Ishikawa (cell line): ENCODE results near the gene MED16.

Source experiments
- CEBPB ChIP-seq: IDR thresholded peaks from 2 replicates; pipeline ENCODE4 v1.6.1; 2012
- CREB1 ChIP-seq: IDR thresholded peaks from 2 replicates; pipeline ENCODE4 v1.6.1; 2012; ENCODE audit warnings: low read depth
- EGR1 ChIP-seq: IDR thresholded peaks from 2 replicates; pipeline ENCODE4 v1.6.1; 2012
- EP300 ChIP-seq: IDR thresholded peaks from 2 replicates; pipeline ENCODE4 v1.6.1; 2012; ENCODE audit warnings: borderline replicate concordance
- FOXM1 ChIP-seq: IDR thresholded peaks from 2 replicates; pipeline ENCODE4 v1.6.1; 2012; ENCODE audit warnings: low read depth, borderline replicate concordance
- NFIC ChIP-seq: IDR thresholded peaks from 2 replicates; pipeline ENCODE4 v1.6.1; 2012
- RAD21 ChIP-seq: IDR thresholded peaks from 2 replicates; pipeline ENCODE4 v1.6.1; 2012; ENCODE audit warnings: low read depth
- TAF1 ChIP-seq: IDR thresholded peaks from 2 replicates; pipeline ENCODE4 v1.6.1; 2012; ENCODE audit warnings: low read depth, mild to moderate bottlenecking
- TCF12 ChIP-seq: IDR thresholded peaks from 2 replicates; pipeline ENCODE4 v1.6.1; 2012; ENCODE audit warnings: low read depth
- TEAD4 ChIP-seq: IDR thresholded peaks from 2 replicates; pipeline ENCODE4 v1.6.1; 2012
- YY1 ChIP-seq: IDR thresholded peaks from 2 replicates; pipeline ENCODE4 v1.6.1; 2012; ENCODE audit warnings: low read depth
- ZBTB7A ChIP-seq: IDR thresholded peaks from 2 replicates; pipeline ENCODE4 v1.6.1; 2012; ENCODE audit warnings: low read depth
- TF ChIP-seq, protein P1 (sequence below): IDR thresholded peaks from 2 replicates; pipeline ENCODE4 v1.6.1; 2012
- TF ChIP-seq, protein P2 (sequence below): IDR thresholded peaks from 2 replicates; pipeline ENCODE4 v1.6.1; 2012; ENCODE audit warnings: low read depth, mild to moderate bottlenecking
- TF ChIP-seq, protein P3 (sequence below): IDR thresholded peaks from 2 replicates; pipeline ENCODE4 v1.6.1; 2012

Gene MED16

DNA sequence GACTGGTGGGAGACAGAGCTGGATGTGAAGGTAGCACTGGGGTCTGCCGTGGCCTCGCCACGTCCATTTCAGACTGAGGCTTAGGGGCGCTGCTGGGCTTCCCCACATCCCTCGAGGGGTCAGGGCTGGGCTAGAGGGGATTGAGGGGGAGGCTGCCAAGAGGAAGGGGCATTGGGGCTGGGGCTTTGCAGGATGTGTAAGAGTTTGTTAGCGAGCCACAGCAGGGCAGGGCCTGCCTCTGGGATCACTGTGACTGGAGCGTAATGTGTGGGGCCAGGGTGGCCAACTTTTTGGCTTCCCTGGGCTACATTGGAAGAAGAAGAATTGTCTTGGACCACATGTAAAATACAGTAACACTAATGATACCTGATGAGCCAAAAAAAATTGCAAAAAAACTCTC, 46.9 kb upstream of the MED16 start:
- TF ChIP-seq, protein P1, sequence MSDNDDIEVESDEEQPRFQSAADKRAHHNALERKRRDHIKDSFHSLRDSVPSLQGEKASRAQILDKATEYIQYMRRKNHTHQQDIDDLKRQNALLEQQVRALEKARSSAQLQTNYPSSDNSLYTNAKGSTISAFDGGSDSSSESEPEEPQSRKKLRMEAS: no peak
- TF ChIP-seq FOXM1 (no peak), TCF12 (no peak), RAD21 (no peak), TEAD4 (no peak), TAF1 (no peak), YY1 (no peak), ZBTB7A (no peak)
- TF ChIP-seq, protein P2, sequence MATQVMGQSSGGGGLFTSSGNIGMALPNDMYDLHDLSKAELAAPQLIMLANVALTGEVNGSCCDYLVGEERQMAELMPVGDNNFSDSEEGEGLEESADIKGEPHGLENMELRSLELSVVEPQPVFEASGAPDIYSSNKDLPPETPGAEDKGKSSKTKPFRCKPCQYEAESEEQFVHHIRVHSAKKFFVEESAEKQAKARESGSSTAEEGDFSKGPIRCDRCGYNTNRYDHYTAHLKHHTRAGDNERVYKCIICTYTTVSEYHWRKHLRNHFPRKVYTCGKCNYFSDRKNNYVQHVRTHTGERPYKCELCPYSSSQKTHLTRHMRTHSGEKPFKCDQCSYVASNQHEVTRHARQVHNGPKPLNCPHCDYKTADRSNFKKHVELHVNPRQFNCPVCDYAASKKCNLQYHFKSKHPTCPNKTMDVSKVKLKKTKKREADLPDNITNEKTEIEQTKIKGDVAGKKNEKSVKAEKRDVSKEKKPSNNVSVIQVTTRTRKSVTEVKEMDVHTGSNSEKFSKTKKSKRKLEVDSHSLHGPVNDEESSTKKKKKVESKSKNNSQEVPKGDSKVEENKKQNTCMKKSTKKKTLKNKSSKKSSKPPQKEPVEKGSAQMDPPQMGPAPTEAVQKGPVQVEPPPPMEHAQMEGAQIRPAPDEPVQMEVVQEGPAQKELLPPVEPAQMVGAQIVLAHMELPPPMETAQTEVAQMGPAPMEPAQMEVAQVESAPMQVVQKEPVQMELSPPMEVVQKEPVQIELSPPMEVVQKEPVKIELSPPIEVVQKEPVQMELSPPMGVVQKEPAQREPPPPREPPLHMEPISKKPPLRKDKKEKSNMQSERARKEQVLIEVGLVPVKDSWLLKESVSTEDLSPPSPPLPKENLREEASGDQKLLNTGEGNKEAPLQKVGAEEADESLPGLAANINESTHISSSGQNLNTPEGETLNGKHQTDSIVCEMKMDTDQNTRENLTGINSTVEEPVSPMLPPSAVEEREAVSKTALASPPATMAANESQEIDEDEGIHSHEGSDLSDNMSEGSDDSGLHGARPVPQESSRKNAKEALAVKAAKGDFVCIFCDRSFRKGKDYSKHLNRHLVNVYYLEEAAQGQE: no peak
- TF ChIP-seq, protein P3, sequence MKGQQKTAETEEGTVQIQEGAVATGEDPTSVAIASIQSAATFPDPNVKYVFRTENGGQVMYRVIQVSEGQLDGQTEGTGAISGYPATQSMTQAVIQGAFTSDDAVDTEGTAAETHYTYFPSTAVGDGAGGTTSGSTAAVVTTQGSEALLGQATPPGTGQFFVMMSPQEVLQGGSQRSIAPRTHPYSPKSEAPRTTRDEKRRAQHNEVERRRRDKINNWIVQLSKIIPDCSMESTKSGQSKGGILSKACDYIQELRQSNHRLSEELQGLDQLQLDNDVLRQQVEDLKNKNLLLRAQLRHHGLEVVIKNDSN: no peak

DNA sequence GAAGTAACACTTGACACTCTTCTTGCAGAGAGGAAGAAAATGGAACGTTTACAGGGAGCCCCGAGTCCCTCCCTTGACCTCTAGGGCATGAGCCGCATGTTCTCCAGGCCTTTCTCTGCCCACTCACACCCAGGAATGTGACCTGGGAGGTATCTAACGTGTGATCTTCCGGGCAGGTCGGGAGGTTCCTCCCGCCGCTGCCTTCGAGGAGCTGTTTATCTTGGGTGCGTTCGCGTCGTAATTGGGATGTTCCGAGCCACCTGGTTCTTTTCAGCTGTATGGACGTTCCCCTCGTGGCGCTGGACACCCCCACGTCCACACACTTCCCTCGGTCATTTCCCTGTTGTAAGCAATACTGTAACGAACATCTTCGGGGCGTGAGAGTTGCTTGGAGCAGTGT, 46.5 kb upstream of the MED16 start:
- no peak for TF ChIP-seq FOXM1
- TF ChIP-seq CREB1: no peak
- TF ChIP-seq, protein P3: no peak
- TF ChIP-seq RAD21: no peak
- TF ChIP-seq ZBTB7A: no peak
- no peak for TF ChIP-seq NFIC
- no peak for TF ChIP-seq CEBPB
- no peak for TF ChIP-seq EP300
- no peak for TF ChIP-seq TCF12
- TF ChIP-seq YY1: no peak
- TF ChIP-seq TEAD4: no peak
- TF ChIP-seq EGR1: no peak
- TF ChIP-seq TAF1: no peak
- TF ChIP-seq, protein P1: no peak
- TF ChIP-seq, protein P2: no peak

DNA sequence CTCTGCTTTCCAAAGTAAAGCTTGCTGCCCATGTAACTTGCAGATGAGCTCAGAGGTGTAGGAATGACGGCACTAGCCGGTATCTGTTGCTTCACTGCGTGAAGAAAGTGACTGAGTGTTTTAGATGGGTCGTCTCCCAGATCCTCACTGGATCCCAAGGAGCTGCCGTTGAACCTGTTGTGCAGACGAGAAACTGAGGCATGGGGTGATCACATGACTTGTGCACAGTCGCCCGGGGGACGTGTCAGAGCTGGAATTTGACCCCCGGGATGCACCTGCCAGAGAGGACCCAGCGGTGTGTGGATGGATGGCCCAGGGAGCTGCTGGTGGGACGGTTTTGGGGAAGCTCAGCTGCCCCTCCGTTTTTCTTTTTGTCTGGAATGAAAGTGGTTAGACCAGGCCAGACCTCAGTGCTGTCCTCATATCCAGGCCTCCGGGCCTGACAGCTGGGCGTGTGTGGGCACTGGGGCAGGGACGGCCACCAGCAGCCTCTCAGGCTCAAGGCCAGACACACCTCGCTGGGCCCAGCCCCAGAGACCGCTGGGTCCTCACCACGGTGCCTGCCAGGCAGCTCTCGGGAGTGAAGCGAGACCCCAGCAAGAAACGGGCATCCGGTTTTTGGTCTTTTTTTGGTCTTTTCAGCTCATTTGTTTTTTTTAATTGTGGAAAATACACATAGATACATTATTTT, 45.4 kb upstream of the MED16 start:
- no peak for TF ChIP-seq TEAD4
- TF ChIP-seq, protein P3: peak; percentile 35
- TF ChIP-seq EP300: no peak

DNA sequence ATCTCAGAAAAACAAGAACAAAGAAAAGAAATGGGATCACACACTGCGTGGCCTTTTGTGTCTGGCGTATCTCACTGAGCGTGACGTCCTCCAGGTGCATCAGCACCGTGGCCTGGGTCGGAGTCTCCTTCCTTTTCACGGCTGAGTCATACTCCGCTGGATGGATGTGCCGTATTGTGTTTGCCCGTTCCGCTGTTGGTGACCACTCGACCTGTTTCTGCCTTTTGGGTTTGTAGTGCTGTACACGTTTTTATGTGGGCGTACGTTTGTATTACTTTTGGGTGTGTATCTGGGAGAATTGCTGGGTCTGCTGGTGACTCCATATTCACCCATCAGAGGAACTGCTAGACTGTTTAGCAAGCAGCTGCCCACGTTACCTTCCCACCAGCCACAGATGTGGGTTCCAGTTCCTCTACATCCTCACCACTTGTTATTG, 44.3 kb upstream of the MED16 start:
- no peak for TF ChIP-seq ZBTB7A
- TF ChIP-seq FOXM1: no peak
- TF ChIP-seq EGR1: no peak
- TF ChIP-seq TEAD4: no peak
- TF ChIP-seq, protein P3: no peak
- no peak for TF ChIP-seq EP300
- TF ChIP-seq CREB1: no peak
- no peak for TF ChIP-seq TAF1
- no peak for TF ChIP-seq RAD21
- TF ChIP-seq, protein P2: no peak
- TF ChIP-seq NFIC: no peak
- no peak for TF ChIP-seq CEBPB
- TF ChIP-seq TCF12: no peak
- no peak for TF ChIP-seq YY1
- TF ChIP-seq, protein P1: no peak
